HT-29 (cell line): Measurements from ENCODE around the gene KHDC3L. TPM values are rescaled to one million over a fixed set of nuclear protein-coding genes. Genes with fewer than 3 reads are reported as not detected.
"Not testable (repeated sequence)": the region's sequence is repeated elsewhere in the genome, so short reads cannot be mapped to it uniquely, and the experiment has no call there.

Source experiments
- DNase-seq: peaks from one replicate; pipeline ENCODE4 v3.0.0-alpha.2; 2015; ENCODE audit warnings: low spot score
- total RNA-seq: library from RNA; depleted of rRNA; stranded (reverse); fragments of >200 nt; shearing (Covaris generic); gene quantifications from 2 replicates; pipeline ENCODE4 v1.2.3, GENCODE V29; 2014

The KHDC3L gene
- total RNA-seq, 1 experiment from 2014 or later = not detected

DNA sequence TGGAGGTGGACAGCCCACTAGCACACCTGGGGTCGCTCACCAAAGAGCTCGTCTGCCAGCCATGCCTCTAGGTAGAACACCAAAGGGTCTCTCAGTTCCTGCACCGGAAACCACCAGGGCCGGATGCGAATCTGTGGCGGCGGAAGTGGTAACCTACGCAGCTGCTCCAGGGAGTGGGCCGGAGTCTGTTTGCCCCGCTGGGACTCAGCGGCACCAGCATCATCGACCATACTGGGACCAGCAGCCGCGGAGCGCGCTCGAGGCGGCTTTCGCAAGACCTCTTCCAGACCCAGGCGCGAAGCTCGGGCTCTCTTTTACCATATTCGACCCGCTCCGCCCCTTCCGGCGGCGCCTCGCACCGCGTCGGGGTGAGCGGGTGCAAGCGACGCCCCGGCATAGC, 7.1 kb downstream of the KHDC3L start, which contains the start of gene OOEP:
OOEP (minus strand) TSS at position 335 of the 400 bp plus-strand sequence; CDS start at position 230, 105 bp downstream.
- DNase-seq = no peak

DNA sequence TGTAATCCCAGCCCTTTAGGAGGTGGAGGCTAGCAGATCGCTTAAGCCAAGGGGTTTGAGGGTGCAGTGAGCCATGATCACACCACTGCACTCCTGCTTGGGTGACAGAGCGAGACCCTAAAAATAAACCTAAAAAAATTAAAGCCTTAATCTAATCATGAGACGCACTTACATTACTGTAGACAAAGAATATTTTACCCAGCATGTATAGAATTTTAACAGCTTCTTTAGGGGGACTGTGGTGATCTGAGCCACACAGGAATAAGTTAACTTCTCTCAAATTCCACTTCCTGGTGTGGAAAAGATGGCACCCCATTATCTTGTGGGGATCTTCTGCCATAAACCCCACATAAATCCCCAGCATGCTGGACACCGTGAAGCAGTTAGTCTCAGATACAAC, 9.5 kb downstream of the KHDC3L start:
- no peak for DNase-seq

DNA sequence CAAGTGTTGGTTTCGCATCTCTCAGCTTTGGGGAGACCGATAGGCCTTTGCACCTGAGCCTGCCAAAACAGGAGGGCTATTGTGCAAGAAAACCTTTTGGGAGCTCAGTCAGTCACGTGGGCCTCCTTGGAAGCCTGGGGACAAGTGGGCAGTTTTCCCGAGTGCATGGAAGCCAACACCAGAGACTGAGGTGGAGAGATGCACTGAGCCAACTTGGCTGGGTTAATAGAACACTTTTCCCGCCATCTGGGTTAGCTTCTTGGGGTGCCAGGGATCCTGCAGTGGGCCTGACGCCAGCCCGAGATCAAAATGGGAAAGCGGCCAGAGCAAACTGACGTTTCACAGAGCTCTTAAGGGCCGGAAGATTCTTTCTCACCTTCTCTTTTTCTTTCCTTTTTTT, 10.1 kb downstream of the KHDC3L start:
- no peak for DNase-seq

DNA sequence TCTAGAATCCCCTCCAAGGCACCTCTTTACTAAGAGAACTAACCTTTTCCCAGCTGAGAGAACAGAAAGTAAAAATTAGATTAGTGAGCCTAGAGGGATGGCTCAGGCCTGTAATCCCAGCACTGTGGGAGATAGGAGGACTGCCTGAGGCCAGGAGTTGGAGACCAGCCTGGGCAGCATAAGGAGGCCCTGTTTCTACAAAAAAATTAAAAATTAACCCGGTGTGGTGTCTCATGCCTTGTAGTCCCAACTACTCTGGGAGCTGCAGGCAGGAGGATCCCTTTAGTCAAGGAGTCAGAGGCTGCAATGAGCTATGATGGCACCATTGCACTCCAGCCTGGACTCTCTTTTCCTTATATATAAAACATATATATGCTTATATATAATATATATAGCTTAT, 12.8 kb downstream of the KHDC3L start:
- no peak for DNase-seq

DNA sequence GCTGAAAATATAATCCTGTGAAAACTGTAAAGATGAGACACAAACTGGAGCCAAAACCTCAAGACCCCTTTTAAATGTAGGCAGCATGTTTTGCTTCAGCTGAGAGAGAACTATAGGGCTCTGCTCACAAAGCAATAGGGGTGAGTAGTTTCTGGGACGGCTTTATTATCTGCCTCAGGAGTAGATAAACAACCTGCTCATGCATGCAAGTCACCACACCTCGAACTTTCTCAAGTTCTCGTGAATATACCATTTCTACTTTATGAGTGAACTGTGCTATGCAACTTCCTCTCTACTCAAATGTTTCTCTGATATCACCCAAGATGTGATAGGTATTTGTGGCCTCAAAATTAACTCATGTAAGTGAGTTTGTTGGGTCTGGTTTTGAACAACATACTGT, 14.8 kb downstream of the KHDC3L start:
- no peak for DNase-seq

DNA sequence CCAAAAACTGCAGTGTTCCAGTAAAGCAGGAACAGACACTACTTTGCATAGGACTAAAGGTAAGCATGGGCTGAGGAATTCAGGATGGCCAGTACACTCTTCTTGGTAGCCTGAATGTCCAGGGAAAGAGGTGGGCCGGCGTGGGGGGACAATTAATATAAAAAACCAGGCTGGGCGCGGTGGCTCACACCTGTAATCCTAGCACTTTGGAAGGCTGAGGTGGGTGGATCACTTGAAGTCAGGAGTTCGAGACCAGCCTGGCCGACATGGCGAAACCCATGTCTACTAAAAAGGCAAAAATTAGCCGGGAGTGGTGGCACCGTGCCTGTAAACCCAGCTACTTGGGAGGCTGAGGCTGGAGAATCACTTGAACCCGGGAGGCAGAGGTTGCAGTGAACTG, 19.1 kb downstream of the KHDC3L start:
- not testable (repeated sequence) for DNase-seq

DNA sequence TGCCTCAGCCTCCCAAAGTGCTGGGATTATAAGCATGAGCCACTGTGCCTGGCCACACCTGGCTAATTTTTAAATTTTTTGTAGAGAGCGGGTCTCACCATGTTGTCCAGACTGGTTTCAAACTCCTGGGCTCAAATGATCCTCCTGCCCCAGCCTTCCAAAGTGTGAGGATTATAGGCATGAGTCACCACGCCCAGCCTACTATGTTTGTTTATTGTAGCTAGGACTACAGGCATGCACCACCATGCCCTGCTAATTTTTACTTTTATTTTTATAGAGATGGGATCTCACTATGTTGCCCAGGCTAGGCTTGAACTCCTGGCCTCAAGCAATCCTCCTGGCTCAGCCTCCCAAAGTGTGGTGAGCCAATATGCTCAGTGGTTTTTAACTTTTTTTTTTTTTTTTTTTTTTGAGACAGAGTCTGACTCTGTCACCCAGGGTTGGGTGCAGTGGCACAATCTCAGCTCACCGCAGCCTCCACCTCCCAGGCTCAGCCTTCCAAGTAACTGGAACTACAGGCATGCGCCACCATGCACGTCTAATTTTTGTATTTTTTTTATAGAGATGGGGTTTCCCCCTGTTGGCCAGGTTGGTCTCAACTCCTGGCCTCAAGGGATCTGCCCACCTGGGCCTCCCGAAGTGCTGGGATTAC, 20.1 kb downstream of the KHDC3L start:
- peak; percentile 16 for DNase-seq

DNA sequence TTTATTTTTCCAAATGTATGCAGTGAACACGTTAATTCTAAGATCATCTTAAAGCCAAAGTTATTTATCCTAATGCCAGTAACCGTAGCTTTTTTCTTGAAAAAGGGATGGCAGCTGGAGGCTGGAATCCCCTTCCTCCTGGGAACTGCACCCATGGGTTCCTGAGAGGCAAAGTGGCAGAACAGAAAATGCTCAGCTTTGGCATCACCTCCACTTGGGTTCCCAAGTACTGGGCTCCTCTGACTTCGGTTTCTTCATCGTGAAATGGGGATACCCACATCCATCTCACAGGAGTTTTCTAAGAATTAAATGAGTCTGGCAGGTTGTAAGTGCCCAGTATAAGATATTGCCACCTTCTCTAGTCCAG, 26.0 kb downstream of the KHDC3L start:
- DNase-seq = no peak

DNA sequence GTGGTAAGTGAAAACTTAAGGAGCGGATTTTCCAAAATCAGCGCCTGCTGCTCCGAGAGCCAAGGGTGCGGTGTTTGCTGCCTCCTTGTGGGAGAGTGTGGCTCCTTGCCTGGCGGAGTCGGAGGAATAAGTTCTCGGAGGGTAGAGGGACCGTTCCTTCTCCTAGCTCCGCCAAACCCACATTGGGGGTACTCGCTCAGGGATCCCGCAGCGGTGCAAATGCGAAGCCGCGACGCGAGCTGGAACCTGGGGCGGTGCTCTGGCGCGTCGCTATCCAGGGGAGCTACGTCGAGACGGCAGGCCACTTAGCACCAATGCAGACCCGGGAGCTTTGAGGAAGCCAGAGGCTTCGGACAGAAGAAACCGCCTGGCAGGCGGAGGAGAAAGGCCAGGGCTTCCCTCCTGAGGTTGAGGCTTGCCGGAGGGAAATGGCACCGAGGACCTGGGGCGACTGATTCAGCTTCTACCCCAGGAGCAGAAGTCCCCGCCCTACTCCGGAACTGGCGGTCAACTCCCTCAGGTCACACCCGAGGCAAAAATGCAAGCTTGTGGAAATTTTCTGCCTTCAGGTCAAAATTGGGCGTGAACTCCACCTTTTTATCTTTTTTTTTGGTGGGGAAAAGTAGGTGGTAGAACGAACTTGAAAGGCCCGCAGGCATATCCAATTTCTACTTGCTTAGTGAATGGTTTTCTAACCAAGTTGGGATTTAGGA, 26.5 kb downstream of the KHDC3L start:
- peak; percentile 71 for DNase-seq

DNA sequence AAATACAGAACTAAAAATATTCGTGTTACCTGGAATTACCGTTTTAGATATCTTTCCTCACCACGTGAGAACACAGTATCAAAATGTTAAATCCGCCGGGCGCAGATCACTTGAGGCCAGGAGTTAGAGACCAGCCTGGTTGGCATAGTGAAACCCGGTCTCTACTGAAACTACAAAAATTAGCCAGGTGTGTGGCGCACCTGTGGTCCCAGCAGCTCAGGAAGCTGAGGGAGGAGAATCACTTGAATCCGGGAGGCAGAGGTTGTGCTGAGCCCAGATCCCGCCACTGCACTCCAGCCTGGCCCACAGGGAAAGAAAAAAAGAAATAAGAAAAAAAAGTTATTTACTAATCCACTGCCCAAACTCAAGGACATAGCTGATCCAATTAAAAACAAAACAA, 27.4 kb downstream of the KHDC3L start:
- DNase-seq = no peak

DNA sequence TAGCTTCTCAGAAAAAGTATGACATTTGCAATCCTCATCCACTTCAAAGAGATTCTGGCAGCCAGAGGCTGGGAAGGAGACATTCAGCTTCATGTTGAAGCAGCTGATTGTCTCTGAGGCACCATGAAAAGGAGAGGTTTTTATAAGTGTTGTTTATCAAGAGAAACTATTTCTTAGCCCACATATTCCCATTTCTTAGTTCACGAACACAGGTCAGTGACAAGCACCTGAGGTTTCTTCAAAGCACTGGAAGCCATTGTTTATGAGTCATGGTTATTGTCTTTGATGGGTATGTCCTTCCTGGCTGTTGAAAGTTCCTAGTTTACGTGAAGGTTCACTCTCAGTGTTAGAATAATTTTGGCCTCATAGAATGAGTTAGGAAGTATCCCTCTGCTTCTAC, 29.2 kb downstream of the KHDC3L start:
- DNase-seq = peak; percentile 12

DNA sequence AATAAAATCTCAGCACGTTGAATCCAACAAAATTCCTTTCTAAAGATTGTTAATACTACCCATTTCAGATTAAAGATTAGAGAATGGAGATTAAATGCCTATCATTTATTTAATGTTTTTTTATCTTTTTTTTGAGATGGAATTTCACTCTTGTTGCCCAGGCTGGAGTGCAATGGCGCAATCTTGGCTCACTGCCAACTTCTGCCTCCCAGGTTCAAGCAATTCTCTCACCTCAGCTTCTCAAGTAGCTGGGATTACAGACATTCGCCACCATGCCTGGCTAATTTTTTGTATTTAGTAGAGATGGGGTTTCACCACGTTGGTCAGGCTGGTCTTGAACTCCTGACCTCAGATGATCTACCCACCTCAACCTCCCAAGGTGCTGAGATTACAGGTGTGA, 29.7 kb downstream of the KHDC3L start:
- peak; percentile 12 for DNase-seq

DNA sequence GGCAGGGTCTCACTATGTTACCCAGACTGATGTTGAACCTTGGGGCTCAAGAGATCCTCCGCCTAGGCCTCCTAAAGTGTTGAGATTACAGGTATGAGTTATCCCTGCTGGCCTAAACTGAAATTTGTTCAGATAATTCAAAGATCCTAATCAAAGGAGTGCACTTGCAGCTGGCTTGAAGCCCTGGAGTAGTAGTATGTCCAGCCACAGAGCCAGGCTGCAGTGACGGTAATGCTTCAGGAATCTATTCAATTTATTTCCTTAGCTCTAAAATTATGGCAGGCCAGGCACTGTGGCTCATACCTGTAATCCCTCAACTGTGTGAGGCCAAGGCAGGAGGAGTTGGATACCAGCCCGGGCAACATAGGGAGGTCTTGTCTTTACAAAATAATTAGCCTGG, 30.8 kb downstream of the KHDC3L start:
- no peak for DNase-seq

DNA sequence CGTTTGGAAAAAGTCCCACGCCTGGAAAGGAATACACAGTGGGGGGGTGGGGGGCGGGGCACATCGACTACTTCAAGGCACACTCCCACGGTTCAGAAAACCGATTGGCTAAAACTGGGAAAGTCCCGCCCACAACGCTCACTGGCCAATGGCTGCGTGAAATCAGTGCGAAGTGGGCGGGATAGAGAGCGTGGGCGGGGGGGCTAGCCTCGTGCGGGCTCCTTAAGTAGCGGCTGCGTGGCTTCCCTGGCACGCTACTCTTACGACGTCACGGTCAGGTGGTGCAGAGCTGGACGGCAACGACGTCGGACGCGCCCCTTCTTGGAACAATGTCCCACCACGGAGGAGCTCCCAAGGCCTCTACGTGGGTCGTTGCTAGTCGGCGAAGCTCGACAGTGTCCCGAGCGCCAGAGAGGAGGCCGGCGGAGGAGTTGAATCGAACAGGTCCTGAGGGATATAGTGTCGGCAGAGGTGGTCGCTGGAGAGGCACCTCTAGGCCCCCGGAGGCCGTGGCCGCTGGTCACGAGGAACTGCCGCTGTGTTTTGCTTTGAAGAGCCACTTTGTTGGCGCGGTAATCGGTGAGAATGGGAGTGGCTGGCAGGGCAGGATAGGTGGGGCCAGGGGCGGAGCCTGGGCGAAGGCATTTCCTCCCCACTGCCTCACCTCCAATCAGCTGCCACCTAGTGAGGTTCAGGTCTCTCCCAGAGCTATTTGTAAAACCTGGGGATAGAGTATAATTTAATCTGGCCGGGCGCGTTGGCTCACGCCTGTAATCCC, 32.3 kb downstream of the KHDC3L start, which contains the start of gene DDX43:
DDX43 (plus strand) TSS at position 252 of the 778 bp plus-strand sequence; CDS start at position 330, 78 bp downstream.
- no peak for DNase-seq

DNA sequence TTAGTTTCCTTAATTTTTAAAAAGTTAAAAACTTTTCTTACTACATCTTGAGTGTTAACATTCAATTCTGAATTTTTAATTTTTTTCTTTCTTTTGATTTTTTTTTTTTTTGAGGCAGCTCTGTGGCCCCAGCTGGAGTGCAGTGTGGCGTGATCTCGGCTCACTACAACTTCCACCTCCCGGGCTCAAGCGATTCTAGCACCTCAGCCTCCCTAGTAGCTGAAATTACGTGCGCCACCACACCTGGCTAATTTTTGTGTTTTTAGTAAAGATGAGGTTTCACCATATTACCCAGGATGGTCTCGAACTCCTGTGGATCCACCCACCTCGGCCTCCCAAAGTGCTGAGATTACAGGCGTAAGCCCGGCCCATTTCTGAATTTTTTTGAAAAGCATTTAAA, 33.4 kb downstream of the KHDC3L start:
- DNase-seq = no peak

DNA sequence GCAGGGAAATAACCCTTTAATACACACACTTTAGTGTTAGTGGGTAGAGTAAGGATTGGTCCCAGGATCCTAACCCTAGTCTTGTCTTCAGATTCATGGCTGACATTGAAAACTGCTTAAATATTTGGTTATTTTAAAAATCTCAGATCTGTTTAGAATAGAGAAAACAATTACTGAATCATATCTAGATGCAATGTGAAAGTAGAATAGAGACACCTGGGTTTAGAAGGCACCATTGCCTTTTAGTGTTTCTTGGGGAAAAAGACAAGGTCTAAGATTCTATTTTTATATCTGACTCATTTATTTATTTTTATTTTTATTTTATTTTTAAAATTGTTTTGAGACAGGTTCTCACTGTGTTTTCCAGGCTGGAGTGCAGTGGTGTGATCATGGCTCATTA, 38.2 kb downstream of the KHDC3L start:
- no peak for DNase-seq

DNA sequence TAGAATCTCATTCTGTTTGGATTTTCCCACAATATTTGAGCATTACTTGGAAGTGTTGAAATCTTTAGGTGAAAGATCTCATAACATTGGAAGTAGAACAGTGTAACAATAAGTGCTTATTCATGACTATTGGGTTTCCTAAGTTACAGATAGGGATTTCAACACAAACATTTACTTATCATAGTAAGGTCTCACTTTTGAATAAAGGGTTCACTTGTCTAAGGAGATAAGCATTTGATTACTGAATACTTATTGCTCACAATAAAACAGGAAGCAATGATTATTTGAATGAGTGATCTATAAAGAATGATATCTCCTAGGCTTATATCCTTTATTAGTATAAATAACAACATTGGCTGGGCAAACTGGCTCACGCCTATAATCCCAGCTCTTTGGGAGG, 46.9 kb downstream of the KHDC3L start:
- DNase-seq = no peak

DNA sequence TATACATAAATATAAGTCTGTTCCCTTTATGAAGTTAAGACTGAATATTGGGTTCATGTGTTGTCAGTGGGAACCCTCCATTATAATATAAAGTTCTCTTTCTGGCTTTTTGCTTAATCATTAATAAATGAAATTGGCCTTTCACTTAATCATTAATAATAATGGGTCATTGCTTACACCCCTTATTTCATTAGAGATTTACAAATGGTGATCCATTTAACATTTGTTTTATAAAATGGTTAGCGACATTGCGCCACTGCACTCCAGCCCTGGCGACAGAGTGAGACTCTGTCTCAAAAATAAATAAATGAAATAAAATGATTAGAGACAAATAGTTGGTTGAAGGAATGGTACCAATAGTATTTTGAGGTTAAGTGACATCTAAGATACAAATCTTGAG, 50.6 kb downstream of the KHDC3L start:
- no peak for DNase-seq
